GM23338 (cell line): ENCODE results near the gene MYO6. TPM values are rescaled to one million over a fixed set of nuclear protein-coding genes. Genes with fewer than 3 reads are reported as not detected.

ENCODE experiments used
- ATAC-seq: fragments of 200-7000 bp; cut with Tn5 transposase; 3 replicates; pipeline ENCODE4 v1.9.1; 2020
- DNase-seq: peaks from one replicate; pipeline ENCODE4 v3.0.0-alpha.2; 2015; ENCODE audit warnings: low spot score
- H2AFZ ChIP-seq: fragments of 200-600 bp; sonication (generic); 2 replicates; pipeline ENCODE4 v1.8.0; 2016; ENCODE audit warnings: antibody characterized with exemption, mild to moderate bottlenecking, moderate library complexity
- H3F3A ChIP-seq: fragments of 200-600 bp; sonication (generic); replicated peaks from 2 replicates; pipeline ENCODE4 v1.8.0; 2017; ENCODE audit warnings: antibody characterized with exemption, mixed run types, low read depth
- H3K27ac ChIP-seq: fragments of 200-600 bp; sonication (generic); 2 replicates; pipeline ENCODE4 v1.6.1; 2016; ENCODE audit warnings: low read depth
- H3K27me3 ChIP-seq: fragments of 200-600 bp; sonication (generic); 2 replicates; pipeline ENCODE4 v1.8.0; 2016; ENCODE audit warnings: mild to moderate bottlenecking, mixed run types, moderate library complexity; ENCODE audit not compliant: insufficient read depth
- H3K36me3 ChIP-seq: fragments of 200-600 bp; sonication (generic); 2 replicates; pipeline ENCODE4 v1.8.0; 2016; ENCODE audit warnings: mild to moderate bottlenecking; ENCODE audit not compliant: insufficient read depth
- H3K4me1 ChIP-seq: fragments of 200-600 bp; sonication (generic); 2 replicates; pipeline ENCODE4 v1.8.0; 2016; ENCODE audit warnings: mild to moderate bottlenecking, moderate library complexity; ENCODE audit not compliant: insufficient read depth
- H3K4me2 ChIP-seq: fragments of 200-600 bp; sonication (generic); 2 replicates; pipeline ENCODE4 v1.7.1; 2017; ENCODE audit warnings: mixed run types
- H3K4me3 ChIP-seq: fragments of 200-600 bp; sonication (generic); 2 replicates; pipeline ENCODE4 v1.6.1; 2016; ENCODE audit warnings: mixed run types
- H3K79me2 ChIP-seq: fragments of 200-600 bp; sonication (generic); replicated peaks from 2 replicates; pipeline ENCODE4 v1.8.0; 2017; ENCODE audit warnings: mild to moderate bottlenecking; ENCODE audit not compliant: insufficient read depth
- H3K9me2 ChIP-seq: fragments of 200-600 bp; sonication (generic); 2 replicates; pipeline ENCODE4 v1.8.0; 2017; ENCODE audit not compliant: insufficient read depth
- H4K20me1 ChIP-seq: fragments of 200-600 bp; sonication (generic); replicated peaks from 2 replicates; pipeline ENCODE4 v1.8.0; 2017; ENCODE audit warnings: mild to moderate bottlenecking; ENCODE audit not compliant: insufficient read depth
- H3K27ac Mint-ChIP-seq: 2 replicates; pipeline ENCODE4 v1.8.0; 2020; ENCODE audit warnings: inconsistent platforms, mild to moderate bottlenecking, moderate library complexity, mixed read lengths
- H3K27me3 Mint-ChIP-seq: 3 replicates; pipeline ENCODE4 v1.8.0; 2022; ENCODE audit warnings: low read depth, mild to moderate bottlenecking, moderate library complexity, mixed read lengths, inconsistent platforms; ENCODE audit not compliant: insufficient read depth, poor library complexity
- H3K36me3 Mint-ChIP-seq: 3 replicates; pipeline ENCODE4 v1.8.0; 2021; ENCODE audit warnings: low read depth, mild to moderate bottlenecking, inconsistent platforms, moderate library complexity, mixed read lengths
- H3K4me1 Mint-ChIP-seq: 3 replicates; pipeline ENCODE4 v1.8.0; 2020; ENCODE audit warnings: mild to moderate bottlenecking, inconsistent platforms, mixed read lengths
- H3K4me3 Mint-ChIP-seq: 3 replicates; pipeline ENCODE4 v1.8.0; 2021; ENCODE audit warnings: moderate library complexity, mild to moderate bottlenecking, inconsistent platforms, mixed read lengths
- H3K9me3 Mint-ChIP-seq: 3 replicates; pipeline ENCODE4 v1.8.0; 2020; ENCODE audit warnings: moderate library complexity, mild to moderate bottlenecking, inconsistent platforms, mixed read lengths
- CREB1 ChIP-seq: fragments of 250-450 bp; sonication (Bioruptor Pico); IDR thresholded peaks from 2 replicates; pipeline ENCODE4 v1.5.0; 2020; ENCODE audit warnings: low read depth, mild to moderate bottlenecking, moderate library complexity
- CTCF ChIP-seq, 2 experiments: fragments of 200-600 bp in 1 of 2; sonication (generic) in 1 of 2; conservative IDR thresholded peaks; 2 replicates each; pipeline versions ENCODE4 v1.5.1 to v1.6.1; 2016 to 2017; ENCODE audit warnings: antibody characterized with exemption in 2 of 2, low read depth in 2 of 2, mild to moderate bottlenecking in 2 of 2, moderate library complexity in 1 of 2
- ETS1 ChIP-seq: IDR thresholded peaks from 2 replicates; pipeline ENCODE4 v1.6.1; 2016; ENCODE audit warnings: antibody characterized with exemption
- EZH2phosphoT487 ChIP-seq: fragments of 200-600 bp; sonication (generic); IDR thresholded peaks from one replicate; pipeline ENCODE4 v1.8.1; 2018; ENCODE audit warnings: antibody characterized with exemption; ENCODE audit not compliant: unreplicated experiment
- JUNB ChIP-seq: IDR thresholded peaks from one replicate; pipeline ENCODE4 v1.6.1; 2016; ENCODE audit warnings: antibody characterized with exemption; ENCODE audit not compliant: unreplicated experiment
- NANOG ChIP-seq: IDR thresholded peaks from 2 replicates; pipeline ENCODE4 v1.6.1; 2016; ENCODE audit warnings: antibody characterized with exemption, borderline replicate concordance
- POLR2AphosphoS5 ChIP-seq: IDR thresholded peaks from 2 replicates; pipeline ENCODE4 v1.6.1; 2016; ENCODE audit warnings: antibody characterized with exemption, low read depth
- REST ChIP-seq: IDR thresholded peaks from one replicate; pipeline ENCODE4 v1.6.1; 2018; ENCODE audit warnings: antibody characterized with exemption; ENCODE audit not compliant: unreplicated experiment
- STAT1 ChIP-seq: IDR thresholded peaks from one replicate; pipeline ENCODE4 v1.6.1; 2016; ENCODE audit warnings: antibody characterized with exemption; ENCODE audit not compliant: unreplicated experiment
- ZNF114 ChIP-seq: fragments of 250-450 bp; sonication (Bioruptor Pico); IDR thresholded peaks from 2 replicates; pipeline ENCODE4 v1.5.0; 2020; ENCODE audit warnings: mild to moderate bottlenecking, moderate library complexity
- ZNF331 ChIP-seq: fragments of 250-450 bp; sonication (Bioruptor Pico); IDR thresholded peaks from 2 replicates; pipeline ENCODE4 v1.5.0; 2020; ENCODE audit warnings: low read depth, mild to moderate bottlenecking, moderate library complexity
- polyA plus RNA-seq: library from polyadenylated mRNA; unstranded; fragments of >200 nt; fragmentation: Nextera tagmentation; extraction: Ambion mirVana; gene quantifications from 2 replicates; pipeline ENCODE4 v1.2.1, GENCODE V29; 2016
- total RNA-seq: library from RNA; depleted of rRNA; stranded (reverse); fragments of >200 nt; shearing (Covaris generic); gene quantifications from 2 replicates; pipeline ENCODE4 v1.2.3, GENCODE V29; 2014

MYO6 gene
- total and polyA plus RNA-seq, 2 experiments from 2014 or later: 21.8 to 33.0 TPM

- H3K27me3 ChIP-seq: peaks cover 10% of the 10 kb centered on the region
- no peaks in the 10 kb centered on the region for H3K79me2 ChIP-seq
- Mint-ChIP-seq H3K27me3 (peaks cover 5% of the 10 kb centered on the region), H3K9me3 (peaks cover 3% of the 10 kb centered on the region; the same call in 1 of the 3 replicates), H3K4me3 (no peak overlapping the region), H3K27ac (no peak overlapping the region), H3K36me3 (peaks cover 3% of the 10 kb centered on the region; the same call in 1 of the 3 replicates), H3K4me1 (peaks cover 9% of the 10 kb centered on the region)
- H3K27ac ChIP-seq: no peak overlapping the region
- no peaks in the 10 kb centered on the region for H3K36me3 ChIP-seq
- ATAC-seq: no peak
- DNase-seq: no peak
- no peaks in the 10 kb centered on the region for H3F3A ChIP-seq
- no peak overlapping the region for H2AFZ ChIP-seq
- H3K4me3 ChIP-seq: no peak overlapping the region
- no peaks in the 10 kb centered on the region for H4K20me1 ChIP-seq
- H3K4me2 ChIP-seq: no peak overlapping the region
- no peaks in the 10 kb centered on the region for H3K9me2 ChIP-seq
- no peaks in the 10 kb centered on the region for H3K4me1 ChIP-seq
- TF ChIP-seq CTCF (conservative IDR thresholded peaks at IDR 0.05; ENCODE audit: low read depth in 2 of 2): no peak
- no peak for TF ChIP-seq ZNF331 (CRISPR knock-in tag)
- TF ChIP-seq ETS1: no peak
- no peak for TF ChIP-seq STAT1
- TF ChIP-seq NANOG: no peak
- no peak for TF ChIP-seq ZNF114 (CRISPR knock-in tag)
- no peak for TF ChIP-seq REST
- no peak for TF ChIP-seq CREB1 (CRISPR knock-in tag)
- TF ChIP-seq POLR2AphosphoS5: no peak
- no peak for TF ChIP-seq EZH2phosphoT487
Observed at GRCh38 chr6:75941509-75941908, 192.5 kb downstream of the MYO6 start.

- Mint-ChIP-seq H3K36me3 (peaks cover 3% of the 10 kb centered on the region; the same call in 1 of the 3 replicates), H3K4me3 (no peak overlapping the region), H3K4me1 (peaks cover 12% of the 10 kb centered on the region), H3K9me3 (peaks cover 3% of the 10 kb centered on the region; the same call in 1 of the 3 replicates), H3K27me3 (peaks cover 5% of the 10 kb centered on the region), H3K27ac (no peak overlapping the region)
- ATAC-seq (no peak), DNase-seq (no peak)
- Histone ChIP-seq H3K79me2 (no peaks in the 10 kb centered on the region), H3K4me3 (no peak overlapping the region), H3K36me3 (no peaks in the 10 kb centered on the region), H3F3A (no peaks in the 10 kb centered on the region), H3K27ac (no peak overlapping the region), H4K20me1 (no peaks in the 10 kb centered on the region), H3K27me3 (no peaks in the 10 kb centered on the region), H2AFZ (no peak overlapping the region), H3K4me1 (no peaks in the 10 kb centered on the region), H3K4me2 (no peak overlapping the region), H3K9me2 (no peaks in the 10 kb centered on the region)
- TF ChIP-seq ETS1: no peak
- no peak for TF ChIP-seq JUNB
- no peak for TF ChIP-seq CTCF (conservative IDR thresholded peaks at IDR 0.05; ENCODE audit: low read depth in 2 of 2)
- TF ChIP-seq EZH2phosphoT487: no peak
- TF ChIP-seq ZNF331 (CRISPR knock-in tag): no peak
- TF ChIP-seq POLR2AphosphoS5: no peak
Observed at GRCh38 chr6:75943381-75943780, 194.3 kb downstream of the MYO6 start.
